K562 (cell line): ENCODE measurements around the gene HPCAL1. TPM values are rescaled to one million over a fixed set of nuclear protein-coding genes. Genes with fewer than 3 reads are reported as not detected.

Experiments used
- ATAC-seq: fragments of 200-7000 bp; cut with Tn5 transposase; 3 replicates; pipeline ENCODE4 v1.9.1; 2020; ENCODE audit warnings: moderate library complexity
- BruUV-seq: library from RNA; stranded (reverse); fragments of 400-500 nt; replicated peaks from 2 replicates; lab custom pipeline; 2021; lab: Mats Ljungman, UMichigan
- CTCF ChIA-PET: fragments of 300-600 bp; formaldehyde crosslinking; extraction: SDS; loops from one replicate; lab custom pipeline; 2021; ENCODE audit warnings: low intra/inter-chr PET ratio; lab: Yijun Ruan, JAX
- POLR2A ChIA-PET: fragments of 300-600, 350-650 bp; sonication (Branson Sonifier 250); formaldehyde crosslinking; extraction: SDS; loops from one replicate; lab custom pipeline; 2021; ENCODE audit warnings: antibody characterized with exemption, inconsistent platforms; lab: Yijun Ruan, JAX
- DNase-seq, 4 experiments: peaks; one replicate each; pipeline versions ENCODE4 v3.0.0 to v3.0.0-alpha.2; 2011 to 2018; ENCODE audit warnings: low spot score in 3 of 4, mixed read lengths in 3 of 4; ENCODE audit errors: extremely low read depth in 1 of 4
- FAIRE-seq: peaks from 2 replicates; lab custom pipeline; 2011; peaks lifted over from hg19 to GRCh38; lab: Jason Lieb, UNC
- H2AFZ ChIP-seq: 2 replicates; pipeline ENCODE4 v1.6.0; 2011; ENCODE audit warnings: low read depth, low read length, control low read depth, inconsistent platforms
- H3K27ac ChIP-seq: fragments of 200-600 bp; 3 replicates; pipeline ENCODE4 v1.8.0; 2011; ENCODE audit warnings: low read depth, mild to moderate bottlenecking, control low read depth, inconsistent platforms, low read length, moderate library complexity, mixed read lengths; ENCODE audit errors: extremely low read depth
- H3K27me3 ChIP-seq, 2 experiments: fragments of 300-600 bp in 1 of 2; 2 replicates in 1 of 2; 3 replicates in 1 of 2; pipeline versions ENCODE4 v1.6.0 to v1.8.0; 2011; ENCODE audit warnings: inconsistent platforms in 2 of 2, low read length in 2 of 2, mild to moderate bottlenecking in 1 of 2, mixed read lengths in 1 of 2, moderate library complexity in 1 of 2; ENCODE audit not compliant: control insufficient read depth in 2 of 2, insufficient read depth in 2 of 2
- H3K36me3 ChIP-seq: fragments of 300-600 bp; 3 replicates; pipeline ENCODE4 v1.8.0; 2011; ENCODE audit warnings: mild to moderate bottlenecking, low read length, inconsistent platforms; ENCODE audit not compliant: control insufficient read depth, insufficient read depth
- H3K4me1 ChIP-seq, 2 experiments: fragments of 200-600 bp in 1 of 2; replicated peaks in 1 of 2; 2 replicates in 1 of 2; 3 replicates in 1 of 2; pipeline versions ENCODE4 v1.5.1 to v1.8.0; 2011; ENCODE audit warnings: inconsistent platforms in 2 of 2, low read length in 2 of 2, mild to moderate bottlenecking in 1 of 2, mixed read lengths in 1 of 2, moderate library complexity in 1 of 2; ENCODE audit not compliant: control insufficient read depth in 2 of 2, insufficient read depth in 2 of 2
- H3K4me2 ChIP-seq: 2 replicates; pipeline ENCODE4 v1.6.1; 2011; ENCODE audit warnings: low read length, control low read depth, inconsistent platforms, mixed read lengths; ENCODE audit not compliant: insufficient read depth
- H3K4me3 ChIP-seq: fragments of 200-600 bp; sonication (generic), shearing (Covaris generic); 2 replicates; pipeline ENCODE4 v1.5.1; 2016; ENCODE audit warnings: control low read depth, inconsistent platforms
- H3K79me2 ChIP-seq: fragments of 200-600 bp; 3 replicates; pipeline ENCODE4 v1.8.0; 2011; ENCODE audit warnings: low read length, inconsistent platforms; ENCODE audit not compliant: control insufficient read depth, insufficient read depth
- H3K9ac ChIP-seq, 2 experiments: 2 replicates each; pipeline versions ENCODE4 v1.6.0 to v1.6.1; 2011; ENCODE audit warnings: low read depth in 2 of 2, low read length in 2 of 2, control low read depth in 1 of 2, inconsistent platforms in 1 of 2, mild to moderate bottlenecking in 1 of 2, mixed read lengths in 1 of 2; ENCODE audit not compliant: insufficient read depth in 1 of 2
- H3K9me1 ChIP-seq: one replicate; pipeline ENCODE4 v1.6.0; 2011; ENCODE audit warnings: inconsistent platforms, mild to moderate bottlenecking, low read length, moderate library complexity; ENCODE audit not compliant: control insufficient read depth, insufficient read depth
- H3K9me3 ChIP-seq: replicated peaks from 2 replicates; pipeline ENCODE4 v1.5.1; 2011; ENCODE audit warnings: low read depth, low read length, inconsistent platforms; ENCODE audit not compliant: control insufficient read depth, insufficient read depth
- H4K20me1 ChIP-seq: replicated peaks from 2 replicates; pipeline ENCODE4 v1.6.1; 2011; ENCODE audit warnings: low read length, inconsistent platforms, mixed read lengths; ENCODE audit not compliant: control insufficient read depth, insufficient read depth
- BCOR ChIP-seq: fragments of 450-650 bp; IDR thresholded peaks from 2 replicates; pipeline ENCODE4 v1.6.1; 2016
- E2F5 ChIP-seq: sonication (generic); formaldehyde crosslinking; IDR thresholded peaks from 2 replicates; pipeline ENCODE4 v1.8.0; 2022; ENCODE audit warnings: mild to moderate bottlenecking, missing genetic modification reagents
- FOXA1 ChIP-seq: fragments of 450-650 bp; IDR thresholded peaks from 2 replicates; pipeline ENCODE4 v1.6.1; 2016; ENCODE audit warnings: mild to moderate bottlenecking, borderline replicate concordance
- FOXM1 ChIP-seq, 2 experiments: fragments of 450-650 bp in 1 of 2; sonication (generic) in 1 of 2; formaldehyde crosslinking in 1 of 2; IDR thresholded peaks; 2 replicates each; pipeline versions ENCODE4 v1.6.1 to v1.9.0; 2017 to 2022; ENCODE audit warnings: low read depth in 2 of 2, mild to moderate bottlenecking in 2 of 2, missing genetic modification reagents in 1 of 2, moderate library complexity in 1 of 2
- GTF2A2 ChIP-seq: IDR thresholded peaks from 2 replicates; pipeline ENCODE4 v1.6.1; 2016; ENCODE audit warnings: mild to moderate bottlenecking, missing genetic modification characterization, missing compliant biosample characterization
- MAFG ChIP-seq: fragments of 450-650 bp; conservative IDR thresholded peaks from 2 replicates; pipeline ENCODE4 v1.6.1; 2016; ENCODE audit warnings: missing genetic modification characterization, missing compliant biosample characterization
- PHTF2 ChIP-seq: fragments of 250-450 bp; sonication (Bioruptor Pico); IDR thresholded peaks from 2 replicates; pipeline ENCODE4 v1.5.0; 2021; ENCODE audit warnings: mild to moderate bottlenecking
- RBFOX2 ChIP-seq: fragments of 200-400 bp; formaldehyde crosslinking; IDR thresholded peaks from 2 replicates; pipeline ENCODE4 v1.6.1; 2017; ENCODE audit warnings: low read depth, mild to moderate bottlenecking, low read length, moderate library complexity
- RHOXF2B ChIP-seq: fragments of 250-450 bp; sonication (Bioruptor Pico); conservative IDR thresholded peaks from 2 replicates; pipeline ENCODE4 v1.5.1; 2021
- ZNF124 ChIP-seq: sonication (generic); formaldehyde crosslinking; IDR thresholded peaks from 2 replicates; pipeline ENCODE4 v1.8.1; 2022; ENCODE audit warnings: missing genetic modification reagents
- ZNF24 ChIP-seq: fragments of 450-650 bp; IDR thresholded peaks from 2 replicates; pipeline ENCODE4 v1.6.1; 2016
- ZNF316 ChIP-seq: fragments of 450-650 bp; IDR thresholded peaks from 2 replicates; pipeline ENCODE4 v1.6.1; 2016
- ZNF76 ChIP-seq: fragments of 250-450 bp; sonication (Bioruptor Pico); IDR thresholded peaks from 2 replicates; pipeline ENCODE4 v1.4.0; 2020; ENCODE audit warnings: mild to moderate bottlenecking, moderate library complexity, borderline replicate concordance
- WGBS: fragments of 100-300 bp; shearing (Covaris generic); methylation state at CpG from one replicate; pipeline ENCODE4 v1.1.6; 2016; ENCODE audit warnings: low coverage, mixed read lengths; ENCODE audit not compliant: insufficient coverage; ENCODE audit errors: missing lambda C conversion rate; 5-methylcytosine and 5-hydroxymethylcytosine counted together
- in situ Hi-C: fragments of 300-500 bp; cut with MboI; formaldehyde crosslinking; loops from 4 replicates; pipeline ENCODE4 v1.15.0; 2018; ENCODE audit warnings: inconsistent platforms, mixed read lengths
- intact Hi-C: fragments of 100-400 bp; cut with micrococcal nuclease; formaldehyde crosslinking; loops from 2 replicates; pipeline ENCODE4 v1.14.2; 2022
- polyA plus RNA-seq, 8 experiments: library from polyadenylated mRNA; depleted of rRNA in 4 of 8; stranded (reverse) in 5 of 8; unstranded in 3 of 8; fragments of >200 nt; fragmentation: Nextera tagmentation in 2 of 8; fragmentation: Illumina TruSeq in 1 of 8; extraction: Ambion mirVana in 2 of 8; extraction: Trizol in 1 of 8; gene quantifications; 2 replicates each; pipeline versions ENCODE4 v1.2.1 to v1.2.3, GENCODE V29; 2011 to 2014; ENCODE audit warnings: inconsistent platforms in 1 of 8, missing spikeins in 1 of 8
- total RNA-seq, 7 experiments: library from RNA; depleted of rRNA in 6 of 7; stranded (reverse); fragments of >200 nt in 6 of 7; fragmentation: Illumina TruSeq in 2 of 7; extraction: Trizol in 2 of 7; gene quantifications; 2 replicates each; pipeline versions ENCODE4 v1.2.1 to v1.2.3, GENCODE V29; 2011 to 2021; ENCODE audit warnings: low replicate concordance in 1 of 7
- TF ChIP-seq, protein P1 (sequence below), 2 experiments: fragments of 450-650 bp in 1 of 2; IDR thresholded peaks; 2 replicates each; pipeline ENCODE4 v1.6.1; 2011 to 2017; ENCODE audit warnings: low read depth in 2 of 2, antibody characterized with exemption in 1 of 2, borderline replicate concordance in 1 of 2, low read length in 1 of 2, mild to moderate bottlenecking in 1 of 2, mixed read lengths in 1 of 2; ENCODE audit not compliant: control insufficient read depth in 1 of 2

Gene HPCAL1
- total and polyA plus RNA-seq, 9 of the 15 experiments (the other 6 are each of a cell fraction or from before 2014, with no cell fraction given): 2.7 to 65.5 (median 23.9) TPM

- DNase-seq (no peak), ATAC-seq (no peak), FAIRE-seq (no peak)
- Histone ChIP-seq H3K9me3 (no peaks in the 10 kb centered on the region), H3K4me1 (peaks cover 20 to 35% of the 10 kb centered on the region in 2 experiments; a peak in 4 of 5 replicates), H2AFZ (no peak overlapping the region), H3K9ac (no peak overlapping the region), H4K20me1 (peaks cover 6% of the 10 kb centered on the region; the same call in 1 of the 2 replicates), H3K9me1 (no peaks in the 10 kb centered on the region), H3K27ac (no peak overlapping the region), H3K36me3 (peaks cover 3% of the 10 kb centered on the region; the same call in 1 of the 3 replicates), H3K4me2 (no peak overlapping the region), H3K27me3 (no peaks in the 10 kb centered on the region), H3K79me2 (peaks cover 71% of the 10 kb centered on the region), H3K4me3 (no peak overlapping the region)
- intact Hi-C loops (no loop called here), in situ Hi-C loops (no loop called here)
- WGBS: 96% methylated on average over 4 of the region's 4 CpGs
- ChIA-PET POLR2A (no interaction called here), CTCF (no interaction called here)
- TF ChIP-seq ZNF24: peak; percentile 67; the same call in 1 of the 2 replicates
- no peak for TF ChIP-seq ZNF76 (CRISPR knock-in tag)
- no TSS peak for BruUV-seq
Measured at GRCh38 chr2:10320575-10320931, 17.8 kb downstream of the HPCAL1 start.

- H3K27ac ChIP-seq: no peak overlapping the region
- FAIRE-seq (no peak), ATAC-seq (no peak), DNase-seq (no peak)
- WGBS: 90% methylated on average over 9 of the region's 9 CpGs
- H4K20me1 ChIP-seq: peaks cover 6% of the 10 kb centered on the region; the same call in 1 of the 2 replicates
- H3K4me3 ChIP-seq: no peak overlapping the region
- ChIA-PET CTCF (no interaction called here), POLR2A (no interaction called here)
- H2AFZ ChIP-seq: no peak overlapping the region
- H3K9ac ChIP-seq: no peak overlapping the region
- intact Hi-C loops: no loop called here
- H3K9me3 ChIP-seq: no peaks in the 10 kb centered on the region
- in situ Hi-C loops: no loop called here
- H3K79me2 ChIP-seq: peaks cover 70% of the 10 kb centered on the region
- no peaks in the 10 kb centered on the region for H3K9me1 ChIP-seq
- no peak overlapping the region for H3K4me2 ChIP-seq
- peaks cover 3% of the 10 kb centered on the region; the same call in 1 of the 3 replicates for H3K36me3 ChIP-seq
- H3K27me3 ChIP-seq: no peaks in the 10 kb centered on the region
- H3K4me1 ChIP-seq: peaks cover 20 to 33% of the 10 kb centered on the region in 2 experiments; a peak in 4 of 5 replicates
- BruUV-seq: no TSS peak
- TF ChIP-seq BCOR: no peak
- no peak for TF ChIP-seq RBFOX2
- no peak for TF ChIP-seq E2F5 (CRISPR knock-in tag)
- TF ChIP-seq, protein P1, sequence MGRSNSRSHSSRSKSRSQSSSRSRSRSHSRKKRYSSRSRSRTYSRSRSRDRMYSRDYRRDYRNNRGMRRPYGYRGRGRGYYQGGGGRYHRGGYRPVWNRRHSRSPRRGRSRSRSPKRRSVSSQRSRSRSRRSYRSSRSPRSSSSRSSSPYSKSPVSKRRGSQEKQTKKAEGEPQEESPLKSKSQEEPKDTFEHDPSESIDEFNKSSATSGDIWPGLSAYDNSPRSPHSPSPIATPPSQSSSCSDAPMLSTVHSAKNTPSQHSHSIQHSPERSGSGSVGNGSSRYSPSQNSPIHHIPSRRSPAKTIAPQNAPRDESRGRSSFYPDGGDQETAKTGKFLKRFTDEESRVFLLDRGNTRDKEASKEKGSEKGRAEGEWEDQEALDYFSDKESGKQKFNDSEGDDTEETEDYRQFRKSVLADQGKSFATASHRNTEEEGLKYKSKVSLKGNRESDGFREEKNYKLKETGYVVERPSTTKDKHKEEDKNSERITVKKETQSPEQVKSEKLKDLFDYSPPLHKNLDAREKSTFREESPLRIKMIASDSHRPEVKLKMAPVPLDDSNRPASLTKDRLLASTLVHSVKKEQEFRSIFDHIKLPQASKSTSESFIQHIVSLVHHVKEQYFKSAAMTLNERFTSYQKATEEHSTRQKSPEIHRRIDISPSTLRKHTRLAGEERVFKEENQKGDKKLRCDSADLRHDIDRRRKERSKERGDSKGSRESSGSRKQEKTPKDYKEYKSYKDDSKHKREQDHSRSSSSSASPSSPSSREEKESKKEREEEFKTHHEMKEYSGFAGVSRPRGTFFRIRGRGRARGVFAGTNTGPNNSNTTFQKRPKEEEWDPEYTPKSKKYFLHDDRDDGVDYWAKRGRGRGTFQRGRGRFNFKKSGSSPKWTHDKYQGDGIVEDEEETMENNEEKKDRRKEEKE (IDR thresholded peaks at IDR 0.05; ENCODE audit: borderline replicate concordance in 1 of 2, control insufficient read depth in 1 of 2, low read depth in 2 of 2, low read length in 1 of 2): no peak
- TF ChIP-seq RHOXF2B: no peak
- no peak for TF ChIP-seq GTF2A2 (tag)
- no peak for TF ChIP-seq ZNF124
- no peak for TF ChIP-seq ZNF316
- TF ChIP-seq FOXA1: no peak
- no peak for TF ChIP-seq MAFG
- no peak for TF ChIP-seq PHTF2 (CRISPR knock-in tag)
- no peak for TF ChIP-seq FOXM1 (IDR thresholded peaks at IDR 0.05; ENCODE audit: low read depth)
- TF ChIP-seq FOXM1 (CRISPR knock-in tag; IDR thresholded peaks at IDR 0.05; ENCODE audit: low read depth): no peak
Measured at GRCh38 chr2:10320933-10321332, 18.2 kb downstream of the HPCAL1 start.
